HG02870 (cell line): ENCODE results near the gene TMEM154.

Experiments
- ATAC-seq: cut with Tn5 transposase; IDR thresholded peaks from one replicate; pipeline ENCODE4 v1.9.1; 2021; ENCODE audit warnings: mild to moderate bottlenecking, moderate library complexity; ENCODE audit not compliant: unreplicated experiment

TMEM154 gene

DNA sequence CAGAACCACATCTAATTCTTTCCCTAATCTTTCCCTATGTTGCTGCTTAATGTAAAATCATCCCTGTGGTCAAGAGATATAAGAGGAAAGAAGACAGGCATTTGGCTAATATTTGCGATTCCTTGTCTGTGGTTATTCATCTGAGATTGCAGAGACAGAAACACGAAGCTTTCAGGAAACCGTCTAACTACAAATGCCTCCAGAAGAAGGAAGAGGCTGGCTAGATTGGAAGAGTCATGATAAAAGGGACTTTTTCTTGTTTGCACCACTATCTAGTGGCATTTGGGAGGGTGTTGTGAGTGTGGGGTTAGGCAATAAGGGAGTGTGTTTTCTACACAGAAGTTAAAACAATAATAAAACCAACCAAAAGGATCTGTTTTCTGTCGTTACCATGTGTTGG lies 43.9 kb downstream of the TMEM154 start:
- ATAC-seq = no peak

DNA sequence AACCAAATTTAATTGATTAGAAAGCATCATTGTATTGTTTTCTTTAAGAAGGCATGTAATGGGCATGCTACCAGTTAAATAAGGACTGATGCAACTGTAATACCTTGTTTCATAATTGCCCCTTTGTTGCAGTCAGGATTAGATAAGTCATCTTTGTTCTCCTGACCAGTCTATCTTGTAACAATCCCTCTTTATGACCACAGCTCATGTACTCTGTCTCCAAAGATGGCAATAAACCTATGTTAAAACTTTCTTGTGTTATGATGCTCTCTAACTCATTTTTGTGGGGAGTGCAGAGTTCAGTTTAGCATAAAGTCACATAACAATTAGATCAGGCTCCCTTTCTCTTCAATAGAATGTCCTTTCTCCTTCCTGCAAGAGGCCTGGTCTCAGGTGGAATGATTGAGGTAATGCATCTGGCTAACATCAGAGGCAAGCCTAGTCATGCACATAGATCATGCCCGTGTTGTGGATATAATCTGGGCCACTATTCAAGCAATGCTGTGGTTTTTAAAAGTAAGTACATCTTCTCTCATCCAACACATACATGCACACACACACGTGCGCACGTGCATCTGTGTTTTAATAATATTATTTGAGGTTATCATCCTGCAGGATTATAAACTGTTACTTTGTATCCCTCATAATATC lies 45.6 kb downstream of the TMEM154 start:
- ATAC-seq = no peak

DNA sequence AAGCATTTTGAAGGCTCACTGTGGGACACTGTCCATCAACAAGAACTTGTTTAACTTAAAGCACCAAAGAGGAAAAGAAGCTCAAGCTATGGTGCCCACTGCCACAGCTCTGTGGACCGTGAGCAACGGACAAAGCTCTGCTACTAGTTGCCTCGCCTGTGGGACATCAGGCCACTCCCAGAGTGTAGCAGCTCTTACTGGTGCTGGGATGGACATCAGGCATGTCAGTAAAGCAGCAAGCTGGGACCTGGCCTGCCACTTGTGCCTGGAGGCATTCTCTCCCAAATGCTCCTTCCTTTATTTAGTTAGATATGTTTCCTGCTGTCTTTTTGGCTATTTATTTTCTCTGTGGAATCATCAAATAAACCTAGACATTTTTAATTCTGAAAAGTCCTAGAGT lies 46.7 kb downstream of the TMEM154 start:
- no peak for ATAC-seq

DNA sequence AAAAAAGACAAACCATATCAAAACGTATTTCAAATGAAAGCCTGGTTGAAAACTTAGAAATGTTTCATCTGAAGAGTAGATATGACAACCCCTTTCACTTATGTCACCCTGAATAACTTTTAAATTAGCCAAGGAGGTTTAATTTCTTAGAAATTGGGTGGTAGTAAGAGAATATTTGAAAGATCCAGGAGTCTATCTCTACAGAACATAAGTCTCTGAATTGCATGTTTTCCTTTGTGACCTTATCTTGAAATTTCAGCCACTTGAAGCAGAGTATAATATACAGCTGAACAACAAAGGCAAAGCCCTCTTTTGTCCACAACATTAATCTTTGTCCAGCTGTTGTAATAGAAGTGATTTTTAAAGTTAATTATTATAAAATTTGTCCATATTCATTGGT lies 49.5 kb downstream of the TMEM154 start:
- ATAC-seq = no peak

DNA sequence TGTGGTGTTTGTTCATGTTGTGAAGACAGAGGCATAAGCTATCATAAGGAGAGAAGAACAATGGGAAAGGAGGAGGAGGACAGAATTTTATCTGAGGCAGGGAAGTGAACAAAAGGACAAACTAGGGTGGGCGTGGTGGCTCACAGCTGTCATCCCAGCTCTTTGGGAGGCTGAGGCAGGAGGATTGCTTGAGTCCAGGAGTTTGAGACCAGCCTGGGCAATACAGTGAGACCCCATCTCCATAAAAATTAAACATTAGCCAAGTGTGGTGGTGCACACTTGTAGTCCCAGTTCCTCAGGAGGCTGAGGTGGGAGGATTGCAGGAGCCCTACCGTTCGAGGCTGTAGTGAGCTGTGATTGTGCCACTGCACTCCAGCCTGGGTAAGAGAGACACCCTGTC lies 49.9 kb downstream of the TMEM154 start:
- no peak for ATAC-seq

DNA sequence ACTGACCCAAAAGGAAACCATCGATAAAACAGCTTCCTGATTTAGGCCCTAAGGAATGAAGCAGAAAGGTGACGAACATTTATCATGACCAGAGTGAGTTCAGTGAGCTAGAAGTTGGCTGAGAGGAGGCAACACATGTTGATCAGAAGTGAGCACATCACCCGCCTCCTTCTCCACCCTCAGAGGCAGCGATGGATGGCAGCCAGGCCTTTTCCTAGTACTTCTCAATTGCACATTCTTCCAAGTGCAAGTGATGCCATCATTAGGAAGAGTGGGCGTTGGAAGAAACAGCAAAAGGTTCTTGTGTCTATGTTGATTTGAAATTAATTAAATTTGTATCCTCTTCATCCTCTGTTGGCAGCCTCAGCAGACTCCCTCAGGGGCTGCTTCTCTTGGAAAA lies 51.7 kb downstream of the TMEM154 start:
- no peak for ATAC-seq

DNA sequence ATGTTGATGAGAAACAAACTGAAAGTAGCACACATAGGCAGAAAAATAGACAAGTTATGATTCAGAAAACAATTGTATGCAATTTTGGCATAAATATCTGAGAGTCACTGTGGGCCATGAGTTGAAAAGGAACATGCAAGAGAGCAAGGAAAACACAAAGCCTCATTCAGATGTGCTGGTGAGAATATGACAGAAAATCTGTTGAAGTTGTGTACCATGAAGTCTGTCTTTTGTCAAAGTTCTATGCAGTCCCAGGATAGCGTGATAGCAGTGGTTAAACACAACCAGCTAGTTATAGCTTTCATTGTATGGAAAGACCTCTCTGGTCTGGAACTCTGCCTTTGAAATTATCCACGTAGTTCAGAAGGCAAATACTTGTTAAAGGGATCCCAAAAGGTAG lies 53.0 kb downstream of the TMEM154 start:
- no peak for ATAC-seq

DNA sequence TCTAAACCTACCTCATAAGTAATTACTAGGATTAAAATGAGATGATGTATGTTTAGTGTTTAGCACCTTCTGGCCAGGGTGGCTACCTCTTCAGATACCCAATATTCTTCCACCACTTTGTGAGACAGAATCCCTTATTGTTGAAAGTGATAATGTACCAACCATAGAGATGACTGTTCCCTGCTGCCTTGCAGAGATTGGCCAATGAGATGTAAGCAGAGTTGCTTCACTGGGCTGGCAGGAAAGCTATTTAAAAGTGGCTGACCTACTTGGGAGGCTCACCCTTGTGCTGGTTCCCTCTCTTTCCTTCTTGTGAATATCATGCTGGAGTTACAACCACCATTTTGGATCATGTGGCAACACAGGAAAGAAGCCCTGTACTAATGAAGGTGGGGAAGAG lies 58.9 kb downstream of the TMEM154 start:
- ATAC-seq = no peak

DNA sequence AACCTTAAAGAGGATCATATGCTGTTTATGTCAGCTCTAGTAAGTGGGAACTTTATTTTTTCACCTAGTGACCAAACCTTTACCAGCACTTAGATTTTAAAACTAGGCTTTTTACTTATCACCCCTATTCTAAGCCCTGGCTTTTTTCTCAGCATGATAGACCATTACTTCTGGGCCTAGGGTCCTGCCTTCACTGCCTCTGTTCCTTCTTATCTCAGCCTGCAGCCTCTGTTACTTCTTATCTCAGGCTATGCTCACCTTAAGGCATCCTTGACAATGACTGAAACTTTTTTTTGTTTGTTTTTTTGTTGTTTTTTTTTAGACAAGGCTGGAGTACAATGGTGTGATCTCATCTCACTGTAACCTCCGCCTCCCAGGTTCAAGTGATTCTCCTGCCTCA lies 59.6 kb downstream of the TMEM154 start:
- no peak for ATAC-seq

DNA sequence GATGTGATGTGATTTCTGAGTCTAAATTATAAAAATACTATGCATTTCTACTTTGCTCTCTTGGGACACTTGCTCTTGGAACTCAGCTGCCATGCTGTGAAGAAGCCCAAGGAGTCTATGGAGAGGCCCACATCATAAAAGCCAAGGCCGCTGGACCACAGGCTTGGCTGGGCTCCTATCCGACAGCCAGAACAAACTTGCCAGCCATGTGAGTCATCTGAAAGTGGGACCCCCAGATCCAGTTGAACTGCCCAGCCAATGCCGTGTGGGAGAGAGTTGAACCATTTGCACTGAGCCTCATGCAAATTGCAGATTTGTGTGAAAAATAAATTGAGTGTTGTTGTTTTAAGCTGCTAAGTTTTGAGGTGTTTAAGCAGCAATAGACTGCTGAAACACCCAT lies 60.2 kb downstream of the TMEM154 start:
- ATAC-seq = no peak

DNA sequence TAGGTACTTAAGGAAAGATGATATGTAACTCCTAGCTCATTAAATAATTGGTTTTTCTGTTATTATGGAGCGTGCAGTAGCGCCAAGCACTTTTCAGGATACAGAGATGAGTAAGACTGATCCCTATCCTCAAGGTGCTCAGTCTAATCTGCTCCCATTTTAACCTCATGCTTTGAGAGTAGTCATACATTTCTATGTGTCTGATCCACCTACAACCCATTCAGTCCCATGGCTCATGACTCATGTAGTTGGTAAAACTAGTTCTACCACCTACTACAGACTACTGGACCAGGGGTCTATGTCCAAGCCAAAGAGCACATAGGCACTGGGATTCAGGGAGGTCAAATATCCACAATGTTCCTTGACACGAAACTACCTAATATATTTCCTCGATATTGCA lies 60.8 kb downstream of the TMEM154 start:
- no peak for ATAC-seq

DNA sequence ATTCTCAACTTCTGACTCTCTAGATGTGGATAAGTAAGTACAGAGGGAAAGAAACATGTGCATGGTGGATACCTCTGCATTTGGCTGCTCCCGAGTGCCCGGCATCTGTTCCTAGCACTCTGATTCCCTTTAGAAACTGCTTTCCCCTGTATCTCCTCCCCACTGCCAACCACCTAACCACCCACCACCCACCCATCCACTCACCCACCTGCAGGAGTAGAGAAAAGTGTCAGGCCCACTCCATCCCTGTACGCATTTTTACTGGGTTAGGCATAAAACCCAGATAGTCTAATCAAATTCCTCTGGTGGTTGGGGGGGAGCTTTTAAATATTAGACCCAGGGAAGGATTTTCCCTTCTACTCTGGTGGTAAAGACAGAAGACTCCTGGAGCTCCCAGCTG lies 63.0 kb downstream of the TMEM154 start:
- no peak for ATAC-seq

DNA sequence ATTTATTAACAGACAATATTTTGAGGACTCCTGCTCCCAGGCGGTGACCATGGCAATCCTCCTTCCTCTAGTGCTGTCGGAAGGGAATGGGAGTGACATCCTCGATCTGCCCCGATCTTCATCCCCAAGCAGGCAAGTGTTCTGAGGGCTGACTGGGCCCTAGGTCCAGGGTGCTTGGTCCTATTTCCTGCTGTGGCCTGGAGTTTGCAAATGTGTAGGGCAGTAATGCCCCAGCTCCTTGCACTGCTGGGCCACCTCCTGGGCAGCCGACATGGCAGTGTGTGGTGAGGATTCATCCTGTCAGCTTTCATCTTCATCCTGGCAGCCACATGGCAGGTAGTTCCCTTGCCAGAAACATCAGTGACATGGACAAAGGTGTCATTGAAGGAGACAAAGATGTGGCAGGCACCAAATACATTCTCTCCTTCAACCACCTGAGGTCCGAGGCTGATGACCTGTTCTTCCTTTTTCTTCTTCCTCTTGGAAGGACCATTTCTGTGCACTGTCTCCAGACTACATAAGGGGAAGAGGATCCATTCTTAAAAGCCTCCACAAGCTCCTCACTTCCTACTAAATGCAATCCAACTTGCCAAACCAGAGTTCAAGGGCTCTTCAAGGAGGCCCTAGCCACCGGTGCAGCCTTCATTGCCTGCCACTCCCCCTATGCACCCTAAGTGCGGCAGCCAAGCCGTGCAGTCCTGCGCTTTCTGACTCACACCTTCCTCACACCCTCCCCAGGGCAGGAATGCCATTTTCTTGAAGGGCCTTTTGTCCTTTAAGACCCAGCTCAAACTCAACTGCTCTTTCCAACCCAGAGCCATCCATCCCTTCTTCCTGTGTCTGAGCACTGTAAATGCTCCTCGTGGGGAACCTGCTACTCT lies 65.7 kb downstream of the TMEM154 start:
- no peak for ATAC-seq

DNA sequence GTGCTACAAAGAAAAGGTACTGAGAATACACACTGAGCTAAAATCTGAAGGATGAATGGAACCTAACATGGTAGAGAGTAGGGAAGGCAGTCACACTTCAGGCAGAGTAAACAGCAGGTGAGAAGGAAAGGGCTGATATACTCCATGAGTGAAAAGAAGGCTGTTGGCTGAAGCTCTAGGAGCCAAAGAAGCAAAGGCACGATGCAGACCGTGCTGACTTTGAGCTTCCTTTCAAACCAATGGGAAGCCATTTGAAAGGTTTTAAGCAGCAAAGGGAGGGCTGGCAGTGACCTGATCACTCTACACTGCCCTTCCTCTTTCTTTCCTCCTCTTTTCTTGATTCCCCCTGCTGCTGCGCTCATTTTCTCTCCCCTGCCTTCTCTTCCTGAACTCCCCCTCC lies 66.4 kb downstream of the TMEM154 start:
- ATAC-seq = no peak

DNA sequence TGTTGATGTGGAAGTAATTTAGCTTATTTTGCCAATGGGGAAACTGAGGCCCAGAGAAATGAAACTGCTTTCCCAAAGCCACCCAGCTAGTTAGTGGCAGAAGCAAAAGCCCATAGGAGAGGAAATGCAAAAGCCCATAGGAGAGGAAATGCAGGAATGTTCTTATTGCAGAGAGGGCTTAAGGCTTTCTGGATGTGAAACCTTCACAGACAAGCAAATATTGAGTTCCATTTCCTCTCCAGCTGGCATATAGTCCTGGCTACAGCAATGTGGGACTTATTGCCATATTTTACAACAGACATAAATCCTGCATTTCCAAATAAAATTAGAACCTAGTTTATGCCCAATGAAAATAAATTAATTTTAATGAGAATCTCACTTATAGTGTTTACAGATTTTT lies 69.7 kb downstream of the TMEM154 start:
- no peak for ATAC-seq

DNA sequence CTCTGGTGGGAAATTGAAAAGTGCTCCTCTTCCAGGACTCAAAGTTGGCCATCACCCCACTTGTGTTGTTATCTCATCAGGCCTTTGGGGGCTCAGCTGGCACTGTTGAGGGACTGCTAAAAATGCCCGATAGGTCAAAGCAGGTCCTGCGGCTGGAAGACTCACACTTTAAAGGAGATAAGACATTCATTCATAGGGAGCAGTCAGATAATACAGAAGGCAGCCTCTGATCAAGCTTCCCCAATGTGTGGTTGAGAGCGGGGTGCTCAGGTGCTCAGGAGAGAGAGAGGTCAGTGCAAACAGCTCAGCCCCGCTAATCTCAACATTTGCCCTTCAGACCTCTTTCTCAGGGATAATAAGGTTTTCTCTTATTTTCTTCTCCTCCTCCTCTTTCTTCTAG lies 70.3 kb downstream of the TMEM154 start:
- no peak for ATAC-seq

DNA sequence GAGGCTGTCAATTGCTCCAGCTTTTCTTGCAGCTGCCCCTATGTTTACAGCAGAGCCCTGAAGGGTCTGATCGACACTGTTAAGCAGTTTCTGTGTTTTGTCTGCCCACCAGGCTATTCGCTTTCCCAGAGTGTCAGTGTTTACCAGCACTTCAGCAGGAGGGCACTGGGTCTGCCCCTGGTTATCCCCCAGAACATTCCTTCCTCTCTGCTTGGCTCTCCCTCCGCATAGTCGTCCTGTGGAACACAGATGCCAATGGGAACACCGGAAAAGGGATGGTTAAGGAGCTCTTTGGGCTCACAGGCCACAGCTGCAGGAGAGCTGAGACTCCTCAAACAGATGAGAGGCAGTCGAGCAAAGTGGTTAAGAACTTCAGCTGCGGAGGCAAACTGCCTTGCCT lies 72.6 kb downstream of the TMEM154 start:
- ATAC-seq = no peak

DNA sequence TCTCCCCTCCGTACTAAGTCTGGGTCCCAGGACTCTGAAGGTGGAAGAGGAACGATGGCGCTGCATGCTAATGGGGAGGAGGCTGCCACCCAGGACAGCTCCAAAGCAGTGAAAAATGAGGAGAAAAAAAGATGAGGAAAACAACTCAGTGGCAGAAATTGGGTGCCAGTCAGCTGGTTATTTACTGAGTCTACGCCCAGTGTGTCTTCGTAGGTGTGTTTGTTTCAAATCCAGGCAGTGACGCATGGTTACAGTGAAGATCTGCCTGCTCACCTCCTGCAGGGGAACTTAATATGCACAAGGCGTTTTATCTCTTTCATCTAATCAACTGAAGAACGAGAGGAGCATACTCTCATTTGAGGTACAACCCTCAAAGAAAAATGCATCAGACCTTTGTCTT lies 73.0 kb downstream of the TMEM154 start:
- ATAC-seq = no peak

DNA sequence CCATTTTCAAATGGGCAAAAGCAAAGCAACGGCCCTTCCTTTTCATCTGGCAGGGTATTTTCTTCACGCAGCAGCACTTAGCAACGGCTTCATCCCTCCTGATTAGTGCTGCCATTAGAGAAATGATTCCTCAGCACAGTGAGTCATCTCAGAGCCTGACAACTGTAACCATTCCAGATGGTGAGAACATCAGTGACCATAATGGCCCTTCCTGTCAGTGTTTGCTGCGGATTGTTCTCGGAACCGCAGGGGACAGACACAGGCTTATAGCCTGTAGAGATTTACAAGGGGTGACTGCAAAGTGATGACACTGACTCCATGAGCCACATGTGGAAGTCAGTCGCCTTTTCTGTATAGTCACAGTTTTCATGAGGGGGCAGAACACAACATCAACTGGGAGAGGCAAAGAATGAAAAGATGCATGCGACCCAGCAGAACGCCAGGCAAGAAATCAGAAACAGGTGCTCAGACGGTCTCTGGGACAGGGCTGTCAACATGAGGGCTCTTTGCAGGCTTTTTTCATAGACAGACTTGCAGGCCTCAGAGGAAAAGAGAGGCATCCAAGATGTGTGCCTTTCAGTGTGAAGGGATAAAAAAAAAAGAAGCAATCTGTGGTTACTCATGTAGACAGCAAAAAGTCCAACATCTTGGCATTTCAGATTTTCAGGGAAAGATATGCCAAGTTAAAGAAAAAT lies 74.0 kb downstream of the TMEM154 start:
- no peak for ATAC-seq

DNA sequence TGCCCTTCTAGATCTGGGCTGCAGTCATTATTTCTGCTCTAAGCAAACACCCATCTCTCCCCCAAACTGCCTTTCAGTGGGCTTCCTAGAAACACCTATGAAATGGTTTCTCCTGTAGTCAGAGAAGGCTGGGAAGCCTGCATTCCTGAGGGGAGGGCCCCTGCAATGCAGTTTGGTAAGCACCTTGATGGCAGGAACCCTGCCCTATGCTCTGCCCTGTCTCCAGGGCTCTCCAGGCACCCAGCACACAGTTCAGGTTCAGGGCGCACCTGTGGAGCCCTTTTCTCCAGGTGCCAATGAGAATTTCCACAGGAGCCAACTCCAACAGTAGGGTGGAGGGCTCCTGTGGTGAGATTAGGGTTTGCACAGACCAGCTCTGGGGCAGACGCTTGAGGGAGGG lies 74.8 kb downstream of the TMEM154 start:
- ATAC-seq = no peak

DNA sequence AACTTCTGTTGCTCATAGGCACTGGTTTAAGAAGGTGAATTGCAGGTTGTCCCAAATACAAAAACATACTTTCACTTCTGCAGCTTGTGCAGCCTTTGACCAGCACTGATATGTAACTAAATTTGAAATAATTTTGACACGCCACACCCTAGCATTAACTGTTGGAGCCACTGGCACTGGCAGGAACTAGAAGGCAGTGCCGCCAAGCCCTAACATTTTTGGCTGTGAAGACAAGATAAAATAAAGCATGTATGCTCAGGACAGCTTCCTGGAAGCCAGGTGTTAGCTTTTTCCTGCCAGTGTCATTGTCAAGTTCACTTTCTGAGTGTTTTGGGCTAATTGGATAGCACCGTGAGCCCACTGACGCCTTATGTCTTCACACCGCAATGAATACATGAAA lies 78.6 kb downstream of the TMEM154 start:
- no peak for ATAC-seq

DNA sequence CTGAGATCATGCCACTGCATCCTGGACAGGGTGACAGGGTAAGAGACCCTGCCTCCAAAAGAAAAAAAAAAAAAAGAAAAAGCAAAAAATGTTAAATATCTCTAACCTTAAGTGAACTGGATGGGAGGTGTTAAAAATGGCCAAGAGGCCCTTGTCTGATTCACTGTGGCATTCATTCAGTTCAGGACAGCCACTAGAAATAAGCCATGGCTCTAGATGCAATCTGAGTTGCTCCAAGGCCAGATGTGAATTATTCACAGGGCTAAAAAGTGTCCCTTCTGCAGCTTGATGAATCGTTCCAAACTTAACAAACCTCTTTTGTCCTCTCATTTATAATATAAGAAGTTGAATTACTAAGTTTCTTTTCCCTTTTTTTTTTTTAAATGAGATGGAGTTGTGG lies 80.2 kb downstream of the TMEM154 start:
- no peak for ATAC-seq
